ENCODE results near the gene LMBRD2.

The LMBRD2 gene

DNA sequence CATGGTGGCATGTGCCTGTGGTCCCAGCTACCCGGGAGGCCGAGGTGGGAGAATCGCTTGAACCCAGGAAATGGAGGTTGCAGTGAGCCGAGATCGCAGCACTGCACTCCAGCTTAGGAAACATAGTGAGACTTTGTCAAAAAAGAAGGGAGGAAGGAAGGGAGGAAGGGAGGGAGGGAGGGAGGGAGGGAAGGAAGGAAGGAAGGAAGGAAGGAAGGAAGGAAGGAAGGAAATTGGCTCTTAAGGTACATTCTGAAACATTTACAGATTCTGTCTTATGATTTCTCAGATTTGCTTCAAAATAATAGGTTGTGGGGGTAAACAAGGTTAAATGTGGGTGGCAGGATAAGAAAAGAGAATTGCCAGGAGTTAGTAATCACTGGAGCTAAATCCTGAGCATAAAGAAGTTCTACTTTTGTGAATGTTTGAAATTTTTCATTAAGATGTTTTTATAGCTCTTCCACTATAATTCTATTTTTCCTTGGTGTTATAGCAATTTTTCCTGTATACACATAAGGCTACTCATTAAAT, 82.9 kb downstream of the LMBRD2 start:
- H3K27ac ChIP-seq, result no peak overlapping the region
- H4K20me1 ChIP-seq (ENCODE audit: insufficient read depth), result no peaks in the 10 kb centered on the region
- H2AFZ ChIP-seq (ENCODE audit: low read depth), result no peak overlapping the region
- TF ChIP-seq, protein P1, sequence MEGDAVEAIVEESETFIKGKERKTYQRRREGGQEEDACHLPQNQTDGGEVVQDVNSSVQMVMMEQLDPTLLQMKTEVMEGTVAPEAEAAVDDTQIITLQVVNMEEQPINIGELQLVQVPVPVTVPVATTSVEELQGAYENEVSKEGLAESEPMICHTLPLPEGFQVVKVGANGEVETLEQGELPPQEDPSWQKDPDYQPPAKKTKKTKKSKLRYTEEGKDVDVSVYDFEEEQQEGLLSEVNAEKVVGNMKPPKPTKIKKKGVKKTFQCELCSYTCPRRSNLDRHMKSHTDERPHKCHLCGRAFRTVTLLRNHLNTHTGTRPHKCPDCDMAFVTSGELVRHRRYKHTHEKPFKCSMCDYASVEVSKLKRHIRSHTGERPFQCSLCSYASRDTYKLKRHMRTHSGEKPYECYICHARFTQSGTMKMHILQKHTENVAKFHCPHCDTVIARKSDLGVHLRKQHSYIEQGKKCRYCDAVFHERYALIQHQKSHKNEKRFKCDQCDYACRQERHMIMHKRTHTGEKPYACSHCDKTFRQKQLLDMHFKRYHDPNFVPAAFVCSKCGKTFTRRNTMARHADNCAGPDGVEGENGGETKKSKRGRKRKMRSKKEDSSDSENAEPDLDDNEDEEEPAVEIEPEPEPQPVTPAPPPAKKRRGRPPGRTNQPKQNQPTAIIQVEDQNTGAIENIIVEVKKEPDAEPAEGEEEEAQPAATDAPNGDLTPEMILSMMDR (conservative IDR thresholded peaks at IDR 0.05; ENCODE audit: low read depth, low read length), result no peak
- no peak overlapping the region for H3K4me2 ChIP-seq
- no peak overlapping the region for H3K9ac ChIP-seq
- H3K4me1 ChIP-seq (ENCODE audit: low read depth, poor library complexity, severe bottlenecking), result peaks cover 31% of the 10 kb centered on the region
- H3K27me3 ChIP-seq (ENCODE audit: insufficient read depth, low read depth), result no peaks in the 10 kb centered on the region
- no peak overlapping the region for H3K4me3 ChIP-seq (IDR thresholded peaks at IDR 0.05; ENCODE audit: insufficient read depth, low read depth, low read length)
- H3K36me3 ChIP-seq (ENCODE audit: insufficient read depth), result no peaks in the 10 kb centered on the region
- no peaks in the 10 kb centered on the region for H3K79me2 ChIP-seq (ENCODE audit: insufficient read depth, low read depth)

DNA sequence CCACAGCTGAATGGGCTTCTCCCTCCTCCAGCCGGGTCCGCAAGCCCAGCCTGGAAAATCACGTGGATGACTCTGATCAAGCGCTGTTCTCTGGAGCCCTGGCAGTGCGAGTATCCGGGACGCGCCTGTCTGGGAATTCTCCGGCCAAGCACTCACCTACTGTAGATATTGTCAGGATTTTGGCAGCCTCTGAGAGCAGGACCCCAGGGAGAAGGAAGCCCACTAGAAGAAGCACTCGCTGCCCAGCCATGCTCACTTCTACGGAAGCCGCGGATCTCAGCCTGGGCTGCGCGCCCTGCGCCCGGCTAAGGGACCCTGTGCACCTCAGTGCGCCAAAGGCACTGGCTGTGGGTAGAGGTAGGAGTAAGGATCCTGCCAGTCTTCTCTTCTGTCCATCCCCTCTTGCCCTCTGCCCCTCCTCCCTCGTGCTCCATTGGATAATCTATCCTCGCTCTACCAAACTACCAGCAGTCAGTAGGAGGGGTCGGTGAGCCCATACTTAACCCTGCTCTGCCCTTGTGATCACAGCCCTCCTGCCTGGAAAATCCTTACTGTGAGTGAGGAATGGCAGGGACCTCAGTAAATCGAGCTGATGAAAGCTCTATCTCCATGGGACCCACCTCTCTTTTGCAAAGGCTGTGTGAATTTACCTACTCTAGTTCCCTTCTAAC, 85.0 kb downstream of the LMBRD2 start, which contains the start of gene UGT3A2:
TSS of gene UGT3A2 (minus strand) at position 343 of the 671 bp plus-strand sequence. CDS start at position 250, 93 bp downstream.
- Histone ChIP-seq H3K4me2 (no peak within 1 kb of the TSS), H3K27me3 (ENCODE audit: insufficient read depth, low read depth) (no peaks in the 10 kb centered on the region), H4K20me1 (ENCODE audit: insufficient read depth) (no peaks in the 10 kb centered on the region), H3K4me3 (IDR thresholded peaks at IDR 0.05; ENCODE audit: insufficient read depth, low read depth, low read length) (no peak within 1 kb of the TSS), H2AFZ (ENCODE audit: low read depth) (no peak within 1 kb of the TSS), H3K9ac (no peak within 1 kb of the TSS), H3K27ac (no peak within 1 kb of the TSS), H3K36me3 (ENCODE audit: insufficient read depth) (no peaks in the 10 kb centered on the region), H3K79me2 (ENCODE audit: insufficient read depth, low read depth) (no peaks in the 10 kb centered on the region), H3K4me1 (ENCODE audit: low read depth, poor library complexity, severe bottlenecking) (peaks cover 11% of the 10 kb centered on the region)
- TF ChIP-seq, protein P1 (conservative IDR thresholded peaks at IDR 0.05; ENCODE audit: low read depth, low read length), result no peak

DNA sequence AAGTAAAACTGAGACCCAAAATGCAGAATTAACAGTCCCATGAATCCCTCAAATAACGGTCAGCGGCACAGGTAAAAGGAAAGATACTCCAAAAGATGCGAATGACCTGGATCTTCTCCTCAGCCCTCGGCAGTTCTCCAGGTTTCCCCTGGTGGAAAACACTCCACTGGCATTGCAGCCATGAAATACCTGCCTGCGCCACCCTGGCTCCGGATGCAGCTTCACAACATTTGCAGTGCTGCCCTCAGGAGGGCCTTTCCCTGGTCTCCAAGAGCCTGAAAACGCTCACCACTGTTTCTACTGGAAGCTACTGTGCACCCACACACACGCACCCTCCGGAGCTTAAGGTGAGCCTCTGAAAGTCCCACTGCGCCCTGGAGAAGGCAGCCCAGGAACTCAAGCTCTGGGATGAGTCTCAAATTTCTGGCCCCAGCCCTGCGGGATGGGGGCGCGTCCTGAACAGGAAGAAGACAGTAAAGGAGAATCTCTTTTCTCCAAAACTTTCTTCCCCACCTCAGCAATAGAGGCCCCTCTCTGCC, 85.6 kb downstream of the LMBRD2 start:
- no peak overlapping the region for H3K4me3 ChIP-seq (IDR thresholded peaks at IDR 0.05; ENCODE audit: insufficient read depth, low read depth, low read length)
- no peak overlapping the region for H3K9ac ChIP-seq
- no peak overlapping the region for H3K4me2 ChIP-seq
- H3K27ac ChIP-seq, result no peak overlapping the region
- no peaks in the 10 kb centered on the region for H4K20me1 ChIP-seq (ENCODE audit: insufficient read depth)
- peaks cover 6% of the 10 kb centered on the region for H3K4me1 ChIP-seq (ENCODE audit: low read depth, poor library complexity, severe bottlenecking)
- no peaks in the 10 kb centered on the region for H3K36me3 ChIP-seq (ENCODE audit: insufficient read depth)
- no peaks in the 10 kb centered on the region for H3K79me2 ChIP-seq (ENCODE audit: insufficient read depth, low read depth)
- TF ChIP-seq, protein P1 (conservative IDR thresholded peaks at IDR 0.05; ENCODE audit: low read depth, low read length), result no peak
- H3K27me3 ChIP-seq (ENCODE audit: insufficient read depth, low read depth), result no peaks in the 10 kb centered on the region
- no peak overlapping the region for H2AFZ ChIP-seq (ENCODE audit: low read depth)

DNA sequence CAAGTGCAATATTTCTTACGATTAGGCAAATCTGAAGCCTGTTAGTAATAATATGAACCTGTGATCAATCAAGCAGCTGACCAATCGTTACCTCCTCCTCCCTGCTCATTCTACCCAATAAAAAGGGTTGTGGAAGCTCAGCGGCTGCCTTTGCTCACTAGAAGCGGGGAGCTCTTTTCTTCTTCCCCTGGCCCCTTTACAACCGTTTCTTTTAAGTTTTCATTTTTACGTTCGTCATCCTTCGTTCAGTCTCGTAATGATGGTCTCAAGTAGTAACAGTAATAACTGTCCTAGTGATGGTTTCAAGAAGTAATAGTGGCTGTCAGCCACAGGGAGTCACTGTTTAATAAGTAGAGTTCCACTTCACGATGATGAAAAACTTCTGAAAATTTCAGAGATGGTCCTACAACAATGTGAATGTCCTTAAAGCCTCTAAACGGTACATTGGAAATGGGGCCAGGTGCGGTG, 91.2 kb downstream of the LMBRD2 start:
- Histone ChIP-seq H3K9ac (no peak overlapping the region), H3K4me1 (ENCODE audit: low read depth, poor library complexity, severe bottlenecking) (no peaks in the 10 kb centered on the region), H3K36me3 (ENCODE audit: insufficient read depth) (no peaks in the 10 kb centered on the region), H3K4me2 (no peak overlapping the region), H3K27ac (no peak overlapping the region), H2AFZ (ENCODE audit: low read depth) (no peak overlapping the region), H3K27me3 (ENCODE audit: insufficient read depth, low read depth) (no peaks in the 10 kb centered on the region), H3K4me3 (IDR thresholded peaks at IDR 0.05; ENCODE audit: insufficient read depth, low read depth, low read length) (no peak overlapping the region), H3K79me2 (ENCODE audit: insufficient read depth, low read depth) (no peaks in the 10 kb centered on the region), H4K20me1 (ENCODE audit: insufficient read depth) (no peaks in the 10 kb centered on the region)
- TF ChIP-seq, protein P1 (conservative IDR thresholded peaks at IDR 0.05; ENCODE audit: low read depth, low read length), result peak; percentile 54
